IMR-90 (cell line): ENCODE measurements around the gene FTCDNL1. TPM values are rescaled to one million over a fixed set of nuclear protein-coding genes. Genes with fewer than 3 reads are reported as not detected.

Source experiments
- ATAC-seq: fragments of 200-7000 bp; cut with Tn5 transposase; 2 replicates; pipeline ENCODE4 v1.9.1; 2020; ENCODE audit warnings: low read depth, mild to moderate bottlenecking, moderate library complexity
- Bru-seq: library from RNA; stranded (reverse); fragments of 400-500 nt; gene quantifications from one replicate; lab custom pipeline; 2021; lab: Mats Ljungman, UMichigan
- BruChase-seq, 2 experiments: library from RNA; stranded (reverse); fragments of 400-500 nt; gene quantifications; one replicate each; lab custom pipeline; 2021; lab: Mats Ljungman, UMichigan
- BruUV-seq: library from RNA; stranded (reverse); fragments of 400-500 nt; replicated peaks from 2 replicates; lab custom pipeline; 2021; lab: Mats Ljungman, UMichigan
- CTCF ChIA-PET: fragments of 300-600 bp; formaldehyde crosslinking; extraction: SDS; loops from one replicate; lab custom pipeline; 2021; ENCODE audit warnings: antibody characterized with exemption; lab: Yijun Ruan, JAX
- POLR2A ChIA-PET: fragments of 300-600 bp; sonication (Branson Sonifier 250); formaldehyde crosslinking; loops from one replicate; lab custom pipeline; 2022; ENCODE audit warnings: antibody characterized with exemption; ENCODE audit not compliant: unreplicated experiment; lab: Charles Lee
- DNase-seq: peaks from one replicate; pipeline ENCODE4 v3.0.0; 2013
- H2AFZ ChIP-seq: replicated peaks from 2 replicates; pipeline ENCODE3; 2013; ENCODE audit warnings: low read length, mild to moderate bottlenecking; ENCODE audit not compliant: poor library complexity
- H2AK5ac ChIP-seq: 2 replicates; pipeline ENCODE4 v1.6.1; 2013; ENCODE audit warnings: low read depth, low read length, inconsistent platforms
- H2AK9ac ChIP-seq: replicated peaks from 2 replicates; pipeline ENCODE3; 2013; ENCODE audit warnings: mild to moderate bottlenecking, low read depth, low read length, moderate library complexity; ENCODE audit not compliant: poor library complexity
- H2BK120ac ChIP-seq: 2 replicates; pipeline ENCODE4 v1.6.1; 2013; ENCODE audit warnings: low read depth, low read length, inconsistent platforms
- H2BK15ac ChIP-seq: 3 replicates; pipeline ENCODE4 v1.6.1; 2013; ENCODE audit warnings: low read depth, low read length, inconsistent platforms
- H2BK20ac ChIP-seq: 2 replicates; pipeline ENCODE4 v1.6.1; 2013; ENCODE audit warnings: low read depth, mild to moderate bottlenecking, inconsistent platforms, low read length, moderate library complexity
- H2BK5ac ChIP-seq: 2 replicates; pipeline ENCODE4 v1.6.1; 2013; ENCODE audit warnings: mild to moderate bottlenecking, low read depth, low read length, inconsistent platforms; ENCODE audit not compliant: poor library complexity, severe bottlenecking
- H3K14ac ChIP-seq: replicated peaks from 2 replicates; pipeline ENCODE4 v1.6.1; 2013; ENCODE audit warnings: low read depth, low read length, inconsistent platforms
- H3K18ac ChIP-seq: 2 replicates; pipeline ENCODE4 v1.6.1; 2013; ENCODE audit warnings: low read depth, low read length, control low read depth
- H3K23ac ChIP-seq: 2 replicates; pipeline ENCODE4 v1.6.1; 2013; ENCODE audit warnings: low read depth, low read length, inconsistent platforms
- H3K27ac ChIP-seq: 2 replicates; pipeline ENCODE4 v1.5.1; 2013; ENCODE audit warnings: mild to moderate bottlenecking, control low read depth, low read length; ENCODE audit not compliant: insufficient read depth
- H3K27me3 ChIP-seq: 2 replicates; pipeline ENCODE4 v1.6.1; 2013; ENCODE audit warnings: low read length; ENCODE audit not compliant: control insufficient read depth, insufficient read depth
- H3K36me3 ChIP-seq: 2 replicates; pipeline ENCODE4 v1.6.1; 2013; ENCODE audit warnings: low read length, mixed read lengths; ENCODE audit not compliant: control insufficient read depth, insufficient read depth
- H3K4ac ChIP-seq: 2 replicates; pipeline ENCODE4 v1.6.1; 2013; ENCODE audit warnings: low read depth, low read length, inconsistent platforms
- H3K4me1 ChIP-seq: 2 replicates; pipeline ENCODE4 v1.6.1; 2013; ENCODE audit warnings: low read length, mixed read lengths; ENCODE audit not compliant: control insufficient read depth, insufficient read depth
- H3K4me2 ChIP-seq: 2 replicates; pipeline ENCODE4 v1.6.1; 2013; ENCODE audit warnings: low read depth, mild to moderate bottlenecking, control low read depth, low read length, moderate library complexity
- H3K4me3 ChIP-seq: 2 replicates; pipeline ENCODE4 v1.5.1; 2013; ENCODE audit warnings: low read depth, mild to moderate bottlenecking, control low read depth, low read length, moderate library complexity; ENCODE audit not compliant: insufficient read depth
- H3K56ac ChIP-seq: 2 replicates; pipeline ENCODE4 v1.6.1; 2013; ENCODE audit warnings: low read length, inconsistent platforms; ENCODE audit not compliant: insufficient read depth; ENCODE audit errors: extremely low read depth
- H3K79me1 ChIP-seq, 2 experiments: 2 replicates each; pipeline ENCODE4 v1.6.1; 2013; ENCODE audit warnings: low read length in 2 of 2, inconsistent platforms in 1 of 2, low read depth in 1 of 2
- H3K9ac ChIP-seq: 2 replicates; pipeline ENCODE4 v1.6.1; 2013; ENCODE audit warnings: low read depth, low read length, control low read depth
- H3K9me1 ChIP-seq: 2 replicates; pipeline ENCODE4 v1.6.1; 2013; ENCODE audit warnings: low read length, inconsistent platforms; ENCODE audit not compliant: insufficient read depth
- H3K9me3 ChIP-seq: 2 replicates; pipeline ENCODE4 v1.6.1; 2013; ENCODE audit warnings: low read length; ENCODE audit not compliant: control insufficient read depth, insufficient read depth
- H4K20me1 ChIP-seq: 2 replicates; pipeline ENCODE4 v1.6.1; 2013; ENCODE audit warnings: low read length, inconsistent platforms; ENCODE audit not compliant: insufficient read depth
- H4K5ac ChIP-seq: 2 replicates; pipeline ENCODE4 v1.6.1; 2013; ENCODE audit warnings: mild to moderate bottlenecking, low read depth, low read length, control low read depth
- H4K8ac ChIP-seq, 2 experiments: 2 replicates each; pipeline ENCODE4 v1.6.1; 2013; ENCODE audit warnings: low read depth in 2 of 2, low read length in 2 of 2, control low read depth in 1 of 2, inconsistent platforms in 1 of 2
- H4K91ac ChIP-seq: 2 replicates; pipeline ENCODE4 v1.6.1; 2013; ENCODE audit warnings: low read depth, low read length, inconsistent platforms; ENCODE audit not compliant: insufficient read depth
- CTCF ChIP-seq: conservative IDR thresholded peaks from 2 replicates; pipeline ENCODE4 v1.5.1; 2012; ENCODE audit warnings: mild to moderate bottlenecking, low read depth, low read length, improper control_type of control experiment
- ELK1 ChIP-seq: fragments of 150-350 bp; IDR thresholded peaks from 2 replicates; pipeline ENCODE4 v1.6.1; 2016; ENCODE audit warnings: low read depth, mild to moderate bottlenecking, low read length, moderate library complexity, borderline replicate concordance
- MAFK ChIP-seq: IDR thresholded peaks from 2 replicates; pipeline ENCODE4 v1.6.1; 2012; ENCODE audit warnings: low read depth, low read length, improper control_type of control experiment
- MXI1 ChIP-seq: IDR thresholded peaks from 2 replicates; pipeline ENCODE4 v1.6.1; 2012; ENCODE audit warnings: low read depth, mild to moderate bottlenecking, low read length, moderate library complexity, borderline replicate concordance
- NFE2L2 ChIP-seq: fragments of 150-350 bp; IDR thresholded peaks from 2 replicates; pipeline ENCODE4 v1.6.1; 2016; ENCODE audit warnings: low read depth, mild to moderate bottlenecking, low read length
- RCOR1 ChIP-seq: IDR thresholded peaks from 2 replicates; pipeline ENCODE4 v1.6.1; 2012; ENCODE audit warnings: mild to moderate bottlenecking, low read length, improper control_type of control experiment; ENCODE audit not compliant: insufficient replicate concordance
- RFX5 ChIP-seq: IDR thresholded peaks from 2 replicates; pipeline ENCODE4 v1.8.0; 2012; ENCODE audit warnings: low read depth, mild to moderate bottlenecking, low read length, moderate library complexity
- SMC3 ChIP-seq: fragments of 150-350 bp; IDR thresholded peaks from 2 replicates; pipeline ENCODE4 v1.6.1; 2016; ENCODE audit warnings: low read depth, mild to moderate bottlenecking, antibody characterized with exemption, low read length, moderate library complexity
- WGBS, 2 experiments: methylation state at CpG; one replicate each; pipeline versions ENCODE4 v1.1.5 to v1.1.7; 2013; ENCODE audit warnings: missing lambda C conversion rate in 2 of 2; ENCODE audit not compliant: insufficient read length in 1 of 2; ENCODE audit errors: extremely low coverage in 2 of 2; 5-methylcytosine and 5-hydroxymethylcytosine counted together
- dilution Hi-C: fragments of 300-500 bp; cut with HindIII; formaldehyde crosslinking; loops from one replicate; pipeline ENCODE4 v1.14.3; 2018; ENCODE audit warnings: low sequenced_read_pairs; ENCODE audit not compliant: unreplicated experiment
- in situ Hi-C: fragments of 300-500 bp; cut with MboI; formaldehyde crosslinking; loops from 3 replicates; pipeline ENCODE4 v1.14.3; 2019; ENCODE audit warnings: low sequenced_read_pairs, inconsistent platforms, mixed read lengths
- intact Hi-C: fragments of 100-400 bp; cut with micrococcal nuclease; formaldehyde crosslinking; loops from 2 replicates; pipeline ENCODE4 v1.10.0; 2022
- long read RNA-seq: library from polyadenylated mRNA; unstranded; transcript quantifications from one replicate; pipeline ENCODE4 v2.0.0, GENCODE V29; 2021; ENCODE audit not compliant: unreplicated experiment
- polyA plus RNA-seq, 3 experiments: library from polyadenylated mRNA; depleted of rRNA; stranded (reverse); fragments of >200 nt; gene quantifications; 2 replicates each; pipeline ENCODE4 v1.2.3, GENCODE V29; 2012; ENCODE audit warnings: low replicate concordance in 1 of 3
- total RNA-seq: library from RNA; depleted of rRNA; stranded (reverse); fragments of >200 nt; gene quantifications from 2 replicates; pipeline ENCODE4 v1.2.3, GENCODE V29; 2012; rRNA removed
- TF ChIP-seq, protein P1 (sequence below): fragments of 150-350 bp; IDR thresholded peaks from 2 replicates; pipeline ENCODE4 v1.6.1; 2017; ENCODE audit warnings: mild to moderate bottlenecking, antibody characterized with exemption, low read length, low read depth

The FTCDNL1 gene
- total RNA-seq (0.18 and 0.28 TPM in 2 replicates), polyA plus RNA-seq (2012; rRNA removed) (0.21 TPM in 1 of 2 replicates, not detected in the other), Bru-seq, nascent RNA (percentile 25 among the genes with signal in this experiment), BruChase-seq, experiment 1, labeled RNA remaining after a 6-hour chase (percentile 28 among the genes with signal in this experiment), BruChase-seq, experiment 2, labeled RNA remaining after a 2-hour chase (percentile 32 among the genes with signal in this experiment)
- 0.02 TPM in 1 of 2 replicates, not detected in the other for polyA plus RNA-seq (2012; cell fraction: cytosol; rRNA removed)
- 0.13 TPM in 1 of 2 replicates, not detected in the other for polyA plus RNA-seq (2012; cell fraction: nucleus; rRNA removed; ENCODE audit: low replicate concordance)
- long read RNA-seq, result 0 reads

DNA sequence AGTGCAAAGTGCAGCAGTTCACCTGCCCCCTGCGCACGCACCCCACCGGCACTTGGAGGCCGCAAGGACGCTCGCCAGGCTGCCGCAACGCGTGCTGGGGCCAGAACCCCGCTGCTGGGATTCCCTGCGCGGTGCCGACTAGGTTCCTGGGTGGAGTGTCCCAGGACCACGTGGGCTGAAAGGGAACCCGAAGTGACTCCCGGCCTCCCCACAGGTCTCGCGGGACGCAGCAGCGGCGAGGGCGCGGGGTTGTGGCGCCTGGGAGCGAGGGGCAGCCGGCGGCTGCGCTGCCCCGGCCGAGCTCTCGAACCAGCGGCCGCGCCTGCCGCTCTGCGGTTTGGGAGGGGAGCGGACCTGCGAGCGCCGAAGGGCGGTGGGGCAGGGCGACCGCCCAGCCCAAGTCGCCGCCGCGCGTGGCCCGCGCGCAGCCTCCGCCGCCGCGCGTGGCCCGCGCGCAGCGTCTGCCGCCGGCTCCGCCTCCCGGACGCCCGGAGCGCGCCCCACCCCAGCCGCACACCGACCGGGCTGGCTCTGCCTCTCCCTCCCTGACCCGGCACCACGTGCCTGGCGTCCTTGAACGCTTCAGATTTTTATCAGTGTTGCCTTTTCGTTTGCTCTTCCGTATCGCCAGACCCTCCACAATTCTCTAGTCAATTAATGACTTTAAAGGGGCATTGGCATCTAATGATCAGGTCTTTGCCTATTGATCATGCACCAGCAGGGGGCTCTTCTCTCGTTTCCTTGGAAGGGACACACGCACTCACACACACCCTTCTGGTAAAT, at the start of gene FTCDNL1:
Gene FTCDNL1 (minus strand): TSS at position 475 of the 783 bp plus-strand sequence. CDS start 2,230 bp downstream, outside the sequence.
- Histone ChIP-seq H3K4me3 (peak within 1 kb of the TSS; percentile 51), H3K27me3 (peaks cover 34% of the 10 kb centered on the region), H4K20me1 (no peaks in the 10 kb centered on the region), H3K79me1 (no peaks in the 10 kb centered on the region), H3K4me2 (peak within 1 kb of the TSS; percentile 96), H3K56ac (peak within 1 kb of the TSS; percentile 26; the same call in 1 of the 2 replicates), H3K36me3 (no peaks in the 10 kb centered on the region), H4K5ac (no peak within 1 kb of the TSS), H3K18ac (no peak within 1 kb of the TSS), H2BK120ac (peak within 1 kb of the TSS; percentile 49; the same call in 1 of the 2 replicates), H2BK5ac (no peak within 1 kb of the TSS), H3K4ac (no peak within 1 kb of the TSS), H2BK20ac (no peak within 1 kb of the TSS), H3K9me1 (no peaks in the 10 kb centered on the region), H2AK5ac (no peak within 1 kb of the TSS), H3K9ac (no peak within 1 kb of the TSS), H3K14ac (no peak within 1 kb of the TSS), H3K27ac (no peak within 1 kb of the TSS), H3K4me1 (no peaks in the 10 kb centered on the region), H3K23ac (no peak within 1 kb of the TSS; the same call in 1 of the 2 replicates), H3K9me3 (no peaks in the 10 kb centered on the region), H2BK15ac (no peak within 1 kb of the TSS), H4K91ac (no peak within 1 kb of the TSS), H2AFZ (peak within 1 kb of the TSS; percentile 94), H4K8ac (0 out of 4 replicates have a peak within 1 kb of the TSS, but pooled peaks of 1 of the 2 experiments have one; percentile 22), H2AK9ac (no peak within 1 kb of the TSS)
- BruUV-seq, result no TSS peak
- ChIA-PET CTCF (no interaction called here), POLR2A (no interaction called here)
- dilution Hi-C loops, result no loop called here
- 2% methylated on average over 21 of the region's 80 CpGs; no CpG with 5 or more reads in 1 of the 2 experiments for WGBS, 2 experiments
- TF ChIP-seq, protein P1, sequence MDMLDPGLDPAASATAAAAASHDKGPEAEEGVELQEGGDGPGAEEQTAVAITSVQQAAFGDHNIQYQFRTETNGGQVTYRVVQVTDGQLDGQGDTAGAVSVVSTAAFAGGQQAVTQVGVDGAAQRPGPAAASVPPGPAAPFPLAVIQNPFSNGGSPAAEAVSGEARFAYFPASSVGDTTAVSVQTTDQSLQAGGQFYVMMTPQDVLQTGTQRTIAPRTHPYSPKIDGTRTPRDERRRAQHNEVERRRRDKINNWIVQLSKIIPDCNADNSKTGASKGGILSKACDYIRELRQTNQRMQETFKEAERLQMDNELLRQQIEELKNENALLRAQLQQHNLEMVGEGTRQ, result peak; percentile 57; the same call in 1 of the 2 replicates
- TF ChIP-seq ELK1 (no peak), SMC3 (0 out of 2 replicates have a peak, but pooled peaks have one; percentile 4), RCOR1 (no peak), NFE2L2 (no peak), MAFK (no peak), RFX5 (no peak), CTCF (peak; percentile 40), MXI1 (no peak)
- DNase-seq (peak; percentile 13), ATAC-seq (peak; percentile 97)
- intact Hi-C loops, result loop anchor here (5.0 kb wide), 1 partner anchor 34 kb away; no protein-coding TSS in a partner anchor
- in situ Hi-C loops, result no loop called here
